GM18498 (cell line): ENCODE results near the gene KCNH3.
"Not testable (repeated sequence)": the region's sequence is repeated elsewhere in the genome, so short reads cannot be mapped to it uniquely, and the experiment has no call there.

Source experiments
- ATAC-seq: cut with Tn5 transposase; IDR thresholded peaks from one replicate; pipeline ENCODE4 v1.9.1; 2021; ENCODE audit warnings: mild to moderate bottlenecking, moderate library complexity; ENCODE audit not compliant: unreplicated experiment

KCNH3 gene

GRCh38 chr12:49584591-49584990 lies 45.8 kb downstream of the KCNH3 start:
- no peak for ATAC-seq

- ATAC-seq = no peak
Measured at GRCh38 chr12:49585477-49586459, 46.9 kb downstream of the KCNH3 start.

GRCh38 chr12:49587174-49587908 lies 48.5 kb downstream of the KCNH3 start:
- no peak for ATAC-seq

- no peak for ATAC-seq
Measured at GRCh38 chr12:49588281-49588680, 49.5 kb downstream of the KCNH3 start.

GRCh38 chr12:49588721-49589516 lies 50.1 kb downstream of the KCNH3 start:
- ATAC-seq = no peak

GRCh38 chr12:49598527-49598926 lies 59.7 kb downstream of the KCNH3 start:
- ATAC-seq = no peak

- no peak for ATAC-seq
Measured at GRCh38 chr12:49599961-49600360, 61.1 kb downstream of the KCNH3 start.

- no peak for ATAC-seq
Measured at GRCh38 chr12:49603721-49604120, 64.9 kb downstream of the KCNH3 start.

GRCh38 chr12:49604856-49605255 lies 66.0 kb downstream of the KCNH3 start:
- ATAC-seq = no peak

- not testable (repeated sequence) for ATAC-seq
Measured at GRCh38 chr12:49605539-49605938, 66.7 kb downstream of the KCNH3 start, which contains the start of gene FAM186B. Gene FAM186B (minus strand): TSS chr12:49605639. CDS start chr12:49605477, 162 bp downstream.
